HG03060 (cell line): ENCODE measurements around the gene KRT23.

Experiments
- ATAC-seq: cut with Tn5 transposase; IDR thresholded peaks from one replicate; pipeline ENCODE4 v1.9.1; 2021; ENCODE audit warnings: low read depth, moderate number of reproducible peaks; ENCODE audit not compliant: unreplicated experiment

KRT23 gene, protein sequence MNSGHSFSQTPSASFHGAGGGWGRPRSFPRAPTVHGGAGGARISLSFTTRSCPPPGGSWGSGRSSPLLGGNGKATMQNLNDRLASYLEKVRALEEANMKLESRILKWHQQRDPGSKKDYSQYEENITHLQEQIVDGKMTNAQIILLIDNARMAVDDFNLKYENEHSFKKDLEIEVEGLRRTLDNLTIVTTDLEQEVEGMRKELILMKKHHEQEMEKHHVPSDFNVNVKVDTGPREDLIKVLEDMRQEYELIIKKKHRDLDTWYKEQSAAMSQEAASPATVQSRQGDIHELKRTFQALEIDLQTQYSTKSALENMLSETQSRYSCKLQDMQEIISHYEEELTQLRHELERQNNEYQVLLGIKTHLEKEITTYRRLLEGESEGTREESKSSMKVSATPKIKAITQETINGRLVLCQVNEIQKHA

DNA sequence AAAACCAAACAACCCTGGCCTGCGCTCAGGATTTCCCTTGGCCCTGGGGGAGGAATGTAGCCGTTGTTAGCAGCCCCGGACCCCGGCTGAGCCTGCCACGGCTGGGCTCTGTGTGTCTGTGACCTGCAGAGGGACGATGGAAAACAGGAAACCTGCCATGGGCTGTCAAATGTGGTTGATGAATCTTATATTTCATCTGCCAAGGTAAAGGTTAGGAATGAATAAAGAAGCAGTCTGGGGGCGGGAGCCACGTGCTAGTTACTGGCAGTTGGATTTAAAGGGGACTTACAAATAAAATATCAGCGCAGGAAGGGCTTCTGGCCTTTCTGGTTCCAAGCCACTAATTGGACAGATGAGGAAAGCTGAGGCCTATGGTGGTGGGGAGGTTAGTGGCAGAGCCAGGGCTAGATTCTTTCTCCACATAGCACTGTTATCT is at the start of gene KRT23:
KRT23 (minus strand) TSS at position 263 of the 436 bp plus-strand sequence. CDS start 1,043 bp downstream, outside the sequence.
- ATAC-seq = no peak

DNA sequence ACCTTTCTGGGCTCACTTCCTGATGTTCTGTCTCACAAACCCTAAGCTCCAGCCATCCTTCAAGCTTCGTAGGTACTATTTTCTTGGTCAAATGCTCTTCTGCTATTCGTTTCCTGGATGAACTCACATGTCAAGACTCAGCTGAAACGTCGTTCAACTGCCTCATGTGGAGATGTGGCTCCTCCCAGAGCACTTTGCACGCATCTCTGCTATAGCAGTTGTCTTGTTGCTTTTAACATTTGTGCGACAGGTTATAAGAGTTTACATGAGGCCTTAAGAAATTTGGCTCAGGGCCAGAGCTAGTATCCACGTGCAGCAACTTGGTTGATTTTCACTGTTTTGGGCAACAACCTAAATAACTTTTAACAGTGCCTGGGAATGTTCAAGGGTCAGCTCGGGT is 49.5 kb upstream of the KRT23 start:
- no peak for ATAC-seq

DNA sequence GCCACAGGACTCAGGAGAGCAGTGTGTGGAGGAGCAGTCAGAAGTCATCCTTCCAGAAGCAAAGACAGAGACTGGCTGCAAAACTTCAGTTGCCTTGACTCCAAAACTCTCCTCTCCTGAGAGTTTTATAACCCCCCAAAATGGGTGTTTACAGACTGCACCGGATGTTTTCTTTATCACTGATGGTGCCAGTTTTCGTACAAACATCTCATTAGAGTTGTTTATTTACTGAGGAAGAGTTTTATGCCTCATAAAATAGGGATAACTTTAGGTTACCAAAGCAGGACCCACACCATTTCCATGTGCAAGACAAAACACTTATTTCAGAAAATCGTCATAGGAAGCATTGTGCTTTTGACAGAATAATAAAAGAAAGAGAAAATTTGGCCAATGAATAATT is 46.8 kb upstream of the KRT23 start, which contains the start of gene KRT40:
KRT40 (minus strand) TSS at position 101 of the 400 bp plus-strand sequence; CDS start at position 48, 53 bp downstream.
- no peak for ATAC-seq

DNA sequence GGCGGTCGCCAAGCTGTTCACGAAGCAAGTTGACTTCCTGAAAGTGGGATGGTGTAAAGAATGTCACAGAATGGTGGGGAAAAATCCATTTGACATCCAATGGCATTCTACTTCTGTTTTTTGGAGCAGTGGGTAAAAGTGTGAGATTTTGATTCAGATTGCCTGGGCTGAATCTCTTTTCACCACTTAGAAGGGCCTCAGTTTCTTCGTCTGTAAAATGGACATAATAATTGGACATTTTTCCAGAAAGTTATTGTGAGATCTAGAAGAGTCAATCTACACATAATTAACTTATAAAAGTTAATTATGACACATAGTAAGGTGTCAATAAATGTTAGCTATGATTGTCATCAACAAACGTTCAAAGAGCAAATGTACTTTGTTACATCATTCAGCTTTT is 43.7 kb upstream of the KRT23 start:
- no peak for ATAC-seq

DNA sequence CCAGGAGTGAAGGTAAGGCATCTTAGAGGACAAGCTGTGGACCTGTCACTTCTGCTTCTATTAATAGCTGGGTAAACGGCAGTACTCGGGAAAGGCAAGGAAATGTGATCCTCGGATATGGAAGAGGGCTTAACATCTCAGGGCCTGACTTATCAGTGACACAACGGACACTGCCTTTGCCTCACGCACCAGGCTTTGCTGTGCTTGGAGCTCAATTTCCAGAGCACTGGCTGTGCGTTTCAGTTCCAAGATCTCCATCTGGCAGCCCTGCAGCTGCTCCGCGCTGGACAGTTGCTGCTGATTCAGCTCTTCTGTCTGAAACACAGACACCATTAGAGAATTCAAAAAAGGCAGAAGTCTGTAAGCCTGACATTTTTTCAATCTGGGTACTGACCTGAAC is 43.1 kb upstream of the KRT23 start:
- ATAC-seq = no peak

DNA sequence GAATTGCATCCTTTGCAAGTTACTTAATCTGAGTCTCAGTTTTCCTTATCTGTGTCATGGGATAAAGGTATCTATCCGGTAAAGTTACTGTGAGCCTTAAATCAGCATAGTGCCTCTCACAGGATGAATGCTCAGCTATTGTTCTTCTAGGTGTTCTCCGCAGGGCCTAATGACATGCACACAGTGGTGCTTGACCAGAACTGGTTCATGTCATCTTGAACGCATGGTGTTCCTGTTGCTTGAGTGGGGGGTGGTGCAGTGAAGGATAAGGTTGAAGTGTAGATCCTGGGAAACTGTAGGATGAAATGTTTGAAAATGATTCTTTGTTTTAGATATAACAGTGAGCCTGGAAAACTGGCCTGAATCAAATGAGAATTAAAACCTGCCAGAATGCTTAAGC is 42.7 kb upstream of the KRT23 start:
- no peak for ATAC-seq

DNA sequence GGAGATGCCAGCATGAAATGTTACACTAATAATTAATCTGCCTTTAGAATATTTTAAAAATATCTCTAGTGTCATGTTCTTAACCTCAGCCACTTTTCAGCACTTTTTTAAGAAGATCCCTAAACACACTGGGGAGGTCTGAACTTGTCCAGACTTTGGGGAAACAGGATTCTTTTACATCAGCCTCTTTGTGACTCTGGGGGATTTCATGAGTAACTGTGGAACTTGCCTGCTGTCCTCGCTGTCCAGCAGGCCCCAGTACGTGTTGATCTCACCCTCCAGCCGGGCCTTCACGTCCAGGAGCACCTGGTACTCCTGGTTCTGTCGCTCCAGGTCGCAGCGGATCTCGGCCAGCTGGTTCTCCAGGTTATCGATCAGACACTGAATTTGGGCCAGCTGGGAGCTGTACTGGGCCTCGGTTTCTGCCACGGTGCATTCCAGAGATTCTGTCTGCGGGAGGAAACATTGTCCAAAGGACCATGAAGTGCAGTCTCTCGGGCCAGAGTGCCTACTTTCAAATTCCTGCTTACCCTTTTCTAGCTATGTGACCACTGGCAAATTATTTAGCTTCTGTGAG is 41.2 kb upstream of the KRT23 start:
- no peak for ATAC-seq

DNA sequence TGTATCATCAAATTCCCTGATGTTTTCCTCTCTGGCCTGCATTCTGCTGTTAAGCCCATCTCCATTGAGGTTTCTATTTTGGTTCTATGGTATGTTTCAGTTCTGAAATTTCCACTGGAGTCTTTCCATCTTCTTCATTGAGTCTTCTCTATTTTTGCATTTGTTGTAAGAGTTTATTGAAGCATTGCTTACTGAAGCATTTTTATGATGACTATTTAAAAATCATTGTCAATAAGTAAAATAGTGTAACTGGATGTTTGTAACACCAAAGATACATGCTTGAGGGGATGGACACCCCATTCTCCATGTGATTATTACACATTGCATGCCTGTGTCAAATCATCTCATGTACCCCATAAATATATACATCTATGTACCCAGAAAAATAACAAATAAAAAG is 38.1 kb upstream of the KRT23 start:
- no peak for ATAC-seq

DNA sequence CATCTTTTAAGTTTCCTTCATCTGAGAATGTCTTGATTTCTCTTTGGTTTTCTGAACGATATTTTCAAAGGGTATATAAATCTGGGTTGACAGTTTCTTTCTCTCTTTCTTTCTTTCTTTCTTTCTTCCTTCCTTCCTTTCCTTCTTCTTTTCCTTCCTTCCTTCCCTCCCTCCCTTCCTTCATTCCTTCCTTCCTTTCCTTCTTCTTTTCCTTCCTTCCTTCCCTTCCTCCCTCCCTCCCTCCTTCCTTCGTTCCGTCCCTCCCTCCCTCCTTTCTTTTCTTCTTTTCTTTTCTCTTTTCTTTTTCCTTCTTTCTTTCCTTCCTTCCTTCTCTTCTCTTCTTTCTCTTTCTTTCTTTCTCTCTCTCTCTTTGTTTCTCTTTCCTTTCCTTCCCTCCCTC is 36.9 kb upstream of the KRT23 start:
- ATAC-seq = no peak

DNA sequence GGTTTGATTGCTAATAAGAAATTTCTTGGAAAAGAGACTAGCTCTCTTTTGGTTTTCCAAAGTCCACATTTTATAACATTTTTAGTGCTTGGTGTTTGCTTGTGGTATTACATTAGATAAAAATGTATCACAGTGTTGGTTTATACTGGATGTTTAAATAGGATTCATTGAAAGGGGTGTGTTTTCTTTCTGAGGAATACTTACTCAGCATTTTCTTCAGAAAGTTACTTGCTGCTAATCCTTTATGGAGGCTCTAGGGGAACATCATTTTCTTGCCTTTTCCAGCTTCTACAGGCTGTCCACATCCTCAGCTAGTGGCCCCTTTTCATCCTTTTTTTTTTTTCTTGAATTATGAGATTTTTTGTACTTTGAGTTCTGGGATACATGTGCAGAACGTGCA is 30.1 kb upstream of the KRT23 start:
- ATAC-seq = no peak

DNA sequence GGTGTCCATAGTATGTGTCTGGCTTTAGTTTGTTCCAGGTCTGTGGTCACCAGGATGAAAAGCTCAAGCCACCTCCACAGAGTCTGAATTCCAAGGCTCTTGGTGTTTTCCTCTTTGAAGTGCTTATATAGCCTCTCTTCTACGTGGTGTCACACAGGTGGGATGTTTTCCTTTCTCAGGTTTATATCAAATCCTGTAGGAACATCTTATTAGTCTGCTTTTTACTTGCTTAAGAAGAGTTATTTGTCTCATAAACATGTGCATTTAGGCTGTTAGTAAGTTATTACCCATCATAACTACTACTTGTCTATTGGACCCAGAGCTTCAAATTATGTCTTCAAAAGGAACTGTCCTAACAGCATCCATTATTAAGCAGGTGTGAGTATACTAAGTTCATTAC is 29.4 kb upstream of the KRT23 start, which contains the start of gene KRT39:
KRT39 (minus strand) TSS at position 101 of the 400 bp plus-strand sequence; CDS start at position 9, 92 bp downstream.
- ATAC-seq = no peak

DNA sequence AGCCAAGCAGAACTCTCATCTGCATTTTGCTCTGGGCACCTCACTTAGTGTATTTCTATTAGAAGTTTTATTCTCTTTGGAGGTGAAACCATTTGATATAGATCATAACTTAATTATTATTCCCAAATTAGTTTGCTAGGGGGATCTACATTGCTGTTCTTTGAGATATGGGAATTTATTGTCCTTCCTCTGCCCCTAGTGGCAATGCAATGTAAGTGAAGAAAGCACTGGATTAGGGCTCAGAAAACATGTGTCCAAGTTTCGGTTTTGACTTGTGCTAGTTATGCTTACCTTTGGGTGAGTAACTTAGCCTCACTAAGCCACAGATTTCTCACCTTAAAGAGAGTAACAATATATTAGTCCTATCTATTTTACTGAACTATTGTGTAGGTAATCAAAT is 26.4 kb upstream of the KRT23 start:
- ATAC-seq = no peak

DNA sequence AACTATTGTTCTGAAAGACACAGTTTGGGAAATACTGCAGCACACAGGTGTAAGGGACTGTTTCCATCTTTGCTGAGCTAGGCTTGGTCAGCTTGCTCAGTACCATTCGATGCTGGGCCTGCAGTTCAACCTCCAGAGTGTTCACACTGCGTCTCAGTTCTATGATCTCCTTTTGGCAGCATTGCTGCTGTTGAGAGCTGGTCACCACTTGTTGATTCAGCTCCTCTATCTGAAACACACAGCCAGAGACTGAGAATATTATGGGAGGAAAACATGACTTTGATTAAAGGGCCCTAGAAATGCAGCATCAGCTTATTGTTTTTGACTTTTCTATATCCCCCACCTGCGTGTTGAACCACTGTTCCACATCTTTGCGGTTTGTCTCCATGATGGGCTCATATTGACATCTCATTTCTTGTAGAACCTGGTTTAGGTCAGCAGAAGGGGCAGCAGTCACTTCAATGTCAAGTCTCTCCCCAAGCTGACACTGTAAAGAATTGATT is 24.7 kb upstream of the KRT23 start:
- no peak for ATAC-seq

DNA sequence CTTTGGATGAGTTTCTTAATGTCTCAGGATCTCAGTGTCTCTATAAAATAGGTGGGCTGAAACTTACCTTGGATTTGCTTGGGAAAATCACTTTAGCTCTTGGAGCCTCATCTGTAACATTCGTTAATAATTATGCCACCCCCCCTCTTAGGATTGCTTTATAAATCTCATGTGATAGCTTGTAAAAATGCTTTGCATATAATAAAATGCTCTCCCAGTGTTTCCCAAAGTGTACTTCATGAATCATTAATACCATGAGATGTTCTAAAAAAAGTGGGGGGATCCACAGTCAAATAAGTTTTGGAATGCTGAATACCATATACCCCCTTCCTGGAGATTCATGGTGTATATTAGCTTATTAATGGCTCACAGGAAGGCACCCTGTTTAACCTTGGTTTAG is 24.1 kb upstream of the KRT23 start:
- no peak for ATAC-seq

DNA sequence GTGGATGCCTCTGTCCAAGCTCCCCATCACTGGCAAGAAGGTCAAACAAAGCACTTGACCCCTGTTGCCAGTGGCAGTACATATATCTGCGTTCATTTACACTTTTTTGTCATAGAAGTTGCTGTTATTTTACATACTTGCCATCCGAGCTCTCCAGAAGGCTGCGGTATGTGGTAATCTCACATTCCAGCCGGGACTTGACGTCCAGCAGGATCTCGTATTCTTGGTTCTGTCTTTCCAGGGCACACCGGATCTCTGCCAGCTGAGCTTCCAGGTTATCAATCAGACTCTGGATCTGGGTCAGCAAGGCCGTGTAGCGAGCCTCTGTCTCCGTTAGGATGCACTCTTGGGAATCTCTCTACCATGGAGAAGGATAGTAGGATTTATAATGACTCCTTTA is 22.7 kb upstream of the KRT23 start:
- ATAC-seq = no peak

DNA sequence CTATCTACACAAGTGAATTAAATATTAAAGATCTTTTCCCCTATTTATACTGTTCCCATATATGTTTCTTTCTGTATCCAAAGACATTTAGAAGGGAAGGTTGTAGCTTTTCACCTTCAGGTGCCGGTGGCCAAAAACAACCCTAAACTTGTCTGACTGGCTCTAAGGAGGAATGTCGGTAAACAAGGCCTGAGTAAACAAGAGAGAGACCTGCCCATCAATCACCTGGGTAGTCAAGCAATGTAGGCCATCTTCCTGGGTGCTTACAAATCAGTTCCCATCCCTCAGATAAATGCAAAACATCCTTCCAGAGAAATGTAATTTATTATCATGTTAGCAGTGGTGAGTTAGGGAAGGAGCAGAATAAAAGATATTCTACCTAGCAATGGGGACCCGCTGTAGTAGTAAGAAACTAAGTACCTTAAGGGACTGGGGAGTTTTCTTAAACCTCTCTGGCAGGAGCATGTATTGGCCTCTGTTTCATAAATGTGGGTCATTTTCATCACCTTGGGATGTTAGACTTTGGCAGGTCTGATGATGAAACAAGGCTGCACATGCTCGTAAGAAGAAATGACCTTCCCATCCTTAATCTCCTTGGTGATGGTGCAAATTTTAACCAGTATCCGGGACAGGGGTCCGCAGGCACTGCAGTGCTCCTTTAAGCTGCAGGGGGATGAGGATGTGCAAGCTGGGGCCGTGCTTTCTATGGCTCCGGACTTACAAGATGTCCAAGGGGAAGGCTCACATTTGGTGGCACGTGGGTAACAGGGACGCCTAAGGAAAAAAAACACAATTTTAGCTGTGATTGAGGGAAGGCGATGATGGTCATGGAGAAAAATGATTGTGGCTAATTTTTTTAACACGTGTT is 20.9 kb upstream of the KRT23 start:
- ATAC-seq = no peak

DNA sequence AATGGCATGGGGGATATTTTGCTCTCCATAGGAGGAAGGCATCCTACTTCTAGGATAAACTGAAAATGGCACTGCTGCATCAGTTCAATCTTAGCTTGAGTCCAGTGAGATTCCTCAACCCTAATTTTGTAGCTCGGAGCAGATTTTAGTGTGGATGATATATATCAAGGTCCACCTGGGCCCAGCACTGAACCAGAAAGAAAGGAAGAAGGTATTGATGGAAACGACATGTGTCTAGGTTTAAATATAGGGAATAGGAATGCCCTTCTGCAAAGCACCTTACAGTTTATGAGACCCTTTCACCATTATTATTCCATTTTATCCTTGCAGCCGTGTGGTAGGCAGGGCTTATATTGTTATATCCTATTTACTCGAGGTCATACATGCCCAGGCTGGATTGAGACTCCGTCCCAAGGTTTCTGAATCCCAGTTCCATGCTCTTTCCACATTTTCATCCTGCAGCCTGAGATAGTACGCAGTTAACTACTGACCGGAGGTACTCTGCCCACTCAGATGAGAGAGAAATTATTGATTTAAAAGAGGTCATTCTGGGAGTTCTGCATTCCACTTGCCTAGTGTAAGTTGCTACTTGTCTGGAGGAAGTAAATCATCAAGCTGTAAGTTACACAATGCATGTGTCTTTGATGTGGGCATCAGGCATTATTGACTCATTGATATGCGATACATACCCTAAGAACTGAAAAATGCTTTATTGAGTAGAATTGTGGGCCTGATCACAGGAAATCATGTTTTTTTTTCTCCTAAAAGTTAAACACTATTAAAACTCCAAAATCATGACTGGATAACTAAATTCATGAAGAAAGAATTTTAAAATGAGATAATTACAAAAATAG is 19.2 kb upstream of the KRT23 start:
- ATAC-seq = no peak

DNA sequence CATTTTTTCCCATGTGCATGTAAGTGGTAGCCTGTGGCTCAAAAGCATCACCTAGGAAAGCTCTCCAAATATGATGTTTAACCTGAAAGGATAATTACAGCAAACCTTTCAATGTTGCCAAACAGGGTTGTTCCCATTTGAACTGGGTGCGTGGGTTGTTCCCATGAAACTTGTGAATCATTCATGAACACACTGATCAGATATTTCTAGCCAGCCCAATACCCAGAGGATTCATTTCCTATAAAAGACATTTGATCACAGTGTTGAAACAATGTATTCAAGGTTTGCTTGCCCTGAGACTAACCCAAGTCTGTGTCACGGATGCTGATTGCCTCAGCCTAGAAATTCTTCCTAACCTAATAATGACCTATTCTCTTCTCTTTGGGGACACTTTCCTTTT is 16.4 kb upstream of the KRT23 start:
- ATAC-seq = no peak

DNA sequence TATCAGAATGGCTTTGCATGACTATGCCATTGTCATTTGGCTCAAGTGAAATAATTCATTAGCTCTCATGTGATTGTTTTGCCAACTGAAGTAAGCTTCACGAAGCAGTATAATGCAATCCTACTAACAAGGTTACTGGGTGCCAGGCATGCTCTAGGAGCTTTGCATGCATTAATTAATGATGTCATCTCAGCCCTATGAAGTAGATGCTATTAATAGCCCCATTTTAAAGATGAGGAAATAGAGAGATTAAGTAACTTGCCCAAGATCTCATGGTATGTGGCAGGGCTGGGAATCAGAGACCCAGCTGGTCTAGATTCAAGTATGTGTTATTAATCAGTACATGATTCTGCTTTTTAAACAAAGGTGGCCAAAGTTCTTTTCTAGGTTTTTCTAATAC is 15.2 kb upstream of the KRT23 start:
- no peak for ATAC-seq

DNA sequence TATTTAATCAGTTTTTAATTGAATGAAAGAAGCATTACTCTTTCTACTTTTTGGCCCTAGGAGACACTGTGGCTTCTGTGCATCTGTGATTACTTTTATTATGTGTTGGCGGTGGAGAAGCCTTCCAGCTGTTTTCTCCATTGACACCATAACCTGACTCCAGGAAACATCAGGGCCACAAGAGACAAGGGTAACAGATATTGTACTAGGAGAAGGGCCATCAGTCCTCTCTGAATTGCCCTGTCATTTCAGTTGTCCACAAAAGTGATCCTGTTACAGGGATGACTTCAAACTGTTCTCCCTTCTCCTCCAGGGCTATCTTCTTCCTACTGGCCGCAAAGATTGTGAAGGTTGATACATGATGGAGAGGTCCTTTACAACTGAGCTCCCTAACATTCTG is 14.7 kb upstream of the KRT23 start:
- ATAC-seq = no peak
